ENCODE data around the gene UBP1. TPM values are rescaled to one million over a fixed set of nuclear protein-coding genes. Genes with fewer than 3 reads are reported as not detected.
"Not testable (repeated sequence)": the region's sequence is repeated elsewhere in the genome, so short reads cannot be mapped to it uniquely, and the experiment has no call there.

UBP1 gene
- total and polyA plus RNA-seq, 5 donors from 2014 or later: 9.3 to 92.9 (median 11.7) TPM

DNA sequence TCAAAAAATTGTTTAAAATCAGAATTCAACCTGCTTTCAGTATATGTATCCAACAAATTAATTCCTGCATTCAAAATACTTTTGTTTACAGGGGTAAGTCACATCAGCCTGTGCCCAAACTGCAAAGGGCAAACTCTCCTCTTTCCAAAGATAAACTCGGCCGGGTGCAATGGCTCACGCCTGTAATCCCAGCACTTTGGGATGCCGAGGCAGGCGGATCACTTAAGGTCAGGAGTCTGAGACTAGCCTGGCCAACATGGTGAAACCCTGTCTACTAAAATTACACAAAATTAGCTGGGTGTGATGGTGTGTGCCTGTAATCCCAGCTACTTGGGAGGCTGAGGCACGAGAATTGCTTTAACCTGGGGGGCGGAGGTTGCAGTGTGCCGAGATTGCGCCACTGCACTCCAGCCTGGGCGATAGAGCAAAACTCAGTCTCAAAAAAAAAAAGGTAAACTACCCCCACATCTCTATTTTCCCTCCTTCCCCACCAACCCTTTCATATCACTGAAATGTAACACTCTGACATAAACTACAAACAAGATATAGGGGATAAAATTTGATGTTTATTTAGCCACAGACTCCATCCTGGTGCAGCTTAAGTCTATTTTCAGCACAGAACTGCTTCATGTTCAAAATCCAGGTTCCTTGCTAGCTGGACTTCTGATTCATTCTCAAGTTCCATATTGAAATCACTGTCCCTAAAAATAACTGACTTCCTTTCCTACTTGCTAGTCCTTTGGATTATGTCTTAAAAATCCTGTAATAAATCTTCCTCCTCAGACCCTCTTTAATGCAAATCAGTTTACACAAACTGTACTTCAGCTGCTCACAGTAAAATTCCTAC is 15.4 kb downstream of the UBP1 start:
- peak overlapping the region in 1 of 3 donors; percentile 72 for H3K27ac Mint-ChIP-seq
- no peaks in the 10 kb centered on the region for H3K9me3 Mint-ChIP-seq
- peaks cover 28 to 50% (median 35%) of the 10 kb centered on the region in 4 donors for H3K4me1 Mint-ChIP-seq
- H3K4me3 Mint-ChIP-seq: no peak overlapping the region
- Histone ChIP-seq H3K27ac (ENCODE audit: insufficient read depth, low read length, poor library complexity, severe bottlenecking) (no peak overlapping the region), H3K9me3 (ENCODE audit: control insufficient read depth in 2 of 2, low read length in 2 of 2) (no peaks in the 10 kb centered on the region), H3K4me1 (ENCODE audit: control insufficient read depth, insufficient read depth, low read length, poor library complexity, severe bottlenecking) (peaks cover 18% of the 10 kb centered on the region), H3K36me3 (ENCODE audit: control insufficient read depth, insufficient read depth, low read length) (peaks cover 46% of the 10 kb centered on the region), H3K27me3 (ENCODE audit: control insufficient read depth, insufficient read depth, low read length) (no peaks in the 10 kb centered on the region), H3K4me3 (ENCODE audit: low read depth, low read length) (no peak overlapping the region)
- ATAC-seq (ENCODE audit: low read depth in 2 of 2): no peak
- H3K27me3 Mint-ChIP-seq: no peaks in the 10 kb centered on the region
- peaks cover 23% of the 10 kb centered on the region for H3K36me3 Mint-ChIP-seq
- DNase-seq: no peak

DNA sequence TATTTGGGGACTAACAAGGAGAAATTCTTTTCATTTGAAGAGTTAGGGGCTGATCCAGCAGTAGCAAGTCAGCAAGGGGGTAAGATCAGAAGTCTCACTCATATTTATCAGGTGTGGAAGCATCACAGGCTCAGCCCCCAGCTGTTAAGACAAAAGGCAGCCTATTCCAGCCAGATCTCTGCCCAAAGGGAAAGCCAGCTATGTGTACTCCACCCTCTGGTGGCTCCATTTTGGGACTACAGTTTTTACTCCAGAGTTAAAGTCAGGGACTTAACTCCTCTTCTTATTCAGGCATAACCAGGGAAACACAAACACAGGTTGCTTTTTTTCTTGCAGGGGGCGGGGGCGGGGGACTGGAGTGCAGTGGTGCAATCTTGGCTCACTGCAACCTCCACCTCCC is 19.2 kb downstream of the UBP1 start:
- H3K27me3 ChIP-seq (ENCODE audit: control insufficient read depth, insufficient read depth, low read length): no peaks in the 10 kb centered on the region
- H3K27ac ChIP-seq (ENCODE audit: insufficient read depth, low read length, poor library complexity, severe bottlenecking): no peak overlapping the region
- Mint-ChIP-seq H3K4me3 (no peak overlapping the region), H3K36me3 (peaks cover 38% of the 10 kb centered on the region), H3K4me1 (peaks cover 21 to 30% (median 27%) of the 10 kb centered on the region in 4 donors), H3K27ac (peak overlapping the region in 2 of 3 donors; percentile 69 to 75), H3K9me3 (peaks cover 0 to 2% (median 0%) of the 10 kb centered on the region in 7 donors), H3K27me3 (no peaks in the 10 kb centered on the region)
- peaks cover 64% of the 10 kb centered on the region for H3K36me3 ChIP-seq (ENCODE audit: control insufficient read depth, insufficient read depth, low read length)
- H3K4me3 ChIP-seq (ENCODE audit: low read depth, low read length): no peak overlapping the region
- H3K4me1 ChIP-seq (ENCODE audit: control insufficient read depth, insufficient read depth, low read length, poor library complexity, severe bottlenecking): no peaks in the 10 kb centered on the region
- no peaks in the 10 kb centered on the region for H3K9me3 ChIP-seq (ENCODE audit: control insufficient read depth in 2 of 2, low read length in 2 of 2)
- ATAC-seq (ENCODE audit: low read depth in 2 of 2) (no peak), DNase-seq (no peak)

DNA sequence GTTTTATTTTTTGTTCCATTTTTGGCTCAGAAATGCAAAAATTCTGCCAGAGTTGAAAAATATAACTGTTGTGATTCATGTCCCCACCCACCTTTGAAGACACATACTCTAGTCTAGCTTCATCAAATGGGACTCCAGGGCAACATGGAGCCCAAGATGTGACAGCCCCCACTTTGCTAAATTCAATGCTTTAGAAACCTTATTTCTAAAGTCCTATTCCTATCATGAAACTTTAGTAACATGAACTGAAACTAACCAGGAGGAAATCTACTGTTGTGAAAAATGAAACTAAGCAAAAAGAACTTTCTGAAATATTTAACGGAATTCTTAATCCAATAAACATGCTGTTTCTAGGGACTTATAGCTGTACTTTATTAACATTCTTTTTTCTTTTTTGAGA is 20.3 kb downstream of the UBP1 start:
- Mint-ChIP-seq H3K9me3 (peaks cover 0 to 2% (median 0%) of the 10 kb centered on the region in 7 donors), H3K36me3 (peaks cover 41% of the 10 kb centered on the region), H3K27me3 (no peaks in the 10 kb centered on the region), H3K27ac (peak overlapping the region in 1 of 3 donors; percentile 42), H3K4me1 (peaks cover 20 to 35% (median 28%) of the 10 kb centered on the region in 4 donors), H3K4me3 (no peak overlapping the region)
- H3K4me3 ChIP-seq (ENCODE audit: low read depth, low read length): no peak overlapping the region
- no peak overlapping the region for H3K27ac ChIP-seq (ENCODE audit: insufficient read depth, low read length, poor library complexity, severe bottlenecking)
- ATAC-seq (ENCODE audit: low read depth in 2 of 2) (no peak), DNase-seq (no peak)
- no peaks in the 10 kb centered on the region for H3K9me3 ChIP-seq (ENCODE audit: control insufficient read depth in 2 of 2, low read length in 2 of 2)
- H3K27me3 ChIP-seq (ENCODE audit: control insufficient read depth, insufficient read depth, low read length): no peaks in the 10 kb centered on the region
- H3K4me1 ChIP-seq (ENCODE audit: control insufficient read depth, insufficient read depth, low read length, poor library complexity, severe bottlenecking): no peaks in the 10 kb centered on the region
- peaks cover 65% of the 10 kb centered on the region for H3K36me3 ChIP-seq (ENCODE audit: control insufficient read depth, insufficient read depth, low read length)

DNA sequence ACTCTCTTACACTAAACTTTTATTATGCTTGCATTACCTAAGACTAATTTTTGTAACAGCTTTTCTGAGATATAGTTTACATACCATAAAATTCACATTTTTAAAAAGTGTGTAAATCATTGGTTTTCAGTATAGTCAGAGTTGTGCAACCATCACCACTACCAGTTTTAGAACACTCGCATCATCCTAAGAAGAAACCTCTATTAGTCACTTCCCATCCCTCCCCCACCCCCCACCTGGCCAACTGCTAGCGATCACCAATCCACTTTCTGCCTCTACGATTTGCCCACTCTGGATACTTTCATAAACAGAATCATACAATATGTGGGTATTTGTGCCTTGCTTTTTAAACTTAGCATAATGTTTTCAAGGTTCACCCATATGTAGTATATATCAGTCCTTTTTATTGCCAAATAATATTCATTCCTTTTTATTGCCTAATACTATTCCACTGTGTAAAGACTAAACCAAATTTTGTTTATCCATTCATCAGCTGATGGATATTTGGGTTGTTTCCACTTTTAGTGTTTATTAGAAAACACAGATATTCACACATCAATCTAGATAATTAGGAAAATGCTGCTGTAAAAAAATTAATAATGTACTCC is 23.0 kb downstream of the UBP1 start:
- Histone ChIP-seq H3K36me3 (ENCODE audit: control insufficient read depth, insufficient read depth, low read length) (peaks cover 61% of the 10 kb centered on the region), H3K4me3 (ENCODE audit: low read depth, low read length) (no peak overlapping the region), H3K27ac (ENCODE audit: insufficient read depth, low read length, poor library complexity, severe bottlenecking) (no peak overlapping the region), H3K9me3 (ENCODE audit: control insufficient read depth in 2 of 2, low read length in 2 of 2) (no peaks in the 10 kb centered on the region), H3K27me3 (ENCODE audit: control insufficient read depth, insufficient read depth, low read length) (no peaks in the 10 kb centered on the region), H3K4me1 (ENCODE audit: control insufficient read depth, insufficient read depth, low read length, poor library complexity, severe bottlenecking) (no peaks in the 10 kb centered on the region)
- Mint-ChIP-seq H3K27me3 (no peaks in the 10 kb centered on the region), H3K27ac (no peak overlapping the region), H3K36me3 (peaks cover 53% of the 10 kb centered on the region), H3K4me3 (no peak overlapping the region), H3K4me1 (peaks cover 19 to 37% (median 26%) of the 10 kb centered on the region in 4 donors), H3K9me3 (peaks cover 0 to 2% (median 0%) of the 10 kb centered on the region in 7 donors)
- ATAC-seq (ENCODE audit: low read depth in 2 of 2) (no peak), DNase-seq (no peak)

DNA sequence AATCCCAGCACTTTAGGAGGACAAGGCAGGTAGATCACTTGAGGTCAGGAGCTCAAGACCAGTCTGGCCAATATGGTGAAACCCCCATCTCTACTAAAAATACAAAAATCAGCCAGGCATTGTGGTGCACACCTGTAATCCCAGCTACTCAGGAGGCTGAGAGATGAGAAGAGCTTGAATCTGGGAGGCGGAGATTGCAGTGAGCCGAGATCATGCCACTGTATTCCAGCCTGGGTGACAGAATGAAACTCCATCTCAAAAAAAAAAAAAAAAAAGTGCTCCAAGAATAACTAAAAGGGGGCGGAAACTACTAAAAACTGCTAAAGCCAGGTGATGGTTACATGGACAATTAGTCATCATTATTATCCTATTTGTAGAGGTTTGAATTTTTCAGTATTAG is 29.4 kb downstream of the UBP1 start:
- not testable (repeated sequence) for DNase-seq; H3K9me3 Mint-ChIP-seq; H3K4me1 ChIP-seq (ENCODE audit: control insufficient read depth, insufficient read depth, low read length, poor library complexity, severe bottlenecking); ATAC-seq (ENCODE audit: low read depth in 2 of 2); H3K4me3 ChIP-seq (ENCODE audit: low read depth, low read length); H3K4me3 Mint-ChIP-seq; H3K27me3 Mint-ChIP-seq; H3K27me3 ChIP-seq (ENCODE audit: control insufficient read depth, insufficient read depth, low read length); H3K27ac ChIP-seq (ENCODE audit: insufficient read depth, low read length, poor library complexity, severe bottlenecking); H3K27ac Mint-ChIP-seq; H3K9me3 ChIP-seq (ENCODE audit: control insufficient read depth in 2 of 2, low read length in 2 of 2)
- H3K36me3 ChIP-seq (ENCODE audit: control insufficient read depth, insufficient read depth, low read length): peaks cover 82% of the 10 kb centered on the region
- peaks cover 60% of the 10 kb centered on the region for H3K36me3 Mint-ChIP-seq
- peaks cover 5 to 14% (median 9%) of the 10 kb centered on the region in 4 donors for H3K4me1 Mint-ChIP-seq

DNA sequence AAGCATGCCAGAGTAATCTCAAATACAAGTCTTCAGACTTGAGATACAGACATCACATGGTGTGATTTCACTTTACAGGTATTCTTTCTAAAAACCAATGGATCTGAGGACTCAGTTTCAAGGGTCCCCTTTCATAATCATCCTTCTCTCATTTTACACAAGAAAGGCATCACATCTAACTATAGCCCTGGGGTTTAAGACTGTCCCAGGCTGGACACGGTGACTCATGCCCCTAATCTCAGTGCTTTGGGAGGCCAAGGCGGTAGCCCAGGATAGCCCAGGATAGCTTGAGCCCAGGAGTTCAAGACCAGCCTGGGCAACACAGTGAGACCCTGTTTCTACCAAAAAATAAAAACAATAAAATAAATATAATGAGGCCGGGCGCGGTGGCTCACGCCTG is 36.4 kb downstream of the UBP1 start:
- Histone ChIP-seq H3K36me3 (ENCODE audit: control insufficient read depth, insufficient read depth, low read length) (peaks cover 78% of the 10 kb centered on the region), H3K27me3 (ENCODE audit: control insufficient read depth, insufficient read depth, low read length) (no peaks in the 10 kb centered on the region), H3K27ac (ENCODE audit: insufficient read depth, low read length, poor library complexity, severe bottlenecking) (no peak overlapping the region), H3K9me3 (ENCODE audit: control insufficient read depth in 2 of 2, low read length in 2 of 2) (no peaks in the 10 kb centered on the region), H3K4me3 (ENCODE audit: low read depth, low read length) (no peak overlapping the region), H3K4me1 (ENCODE audit: control insufficient read depth, insufficient read depth, low read length, poor library complexity, severe bottlenecking) (no peaks in the 10 kb centered on the region)
- Mint-ChIP-seq H3K4me3 (no peak overlapping the region), H3K27ac (no peak overlapping the region), H3K9me3 (no peaks in the 10 kb centered on the region), H3K27me3 (no peaks in the 10 kb centered on the region), H3K4me1 (peaks cover 0 to 10% (median 4%) of the 10 kb centered on the region in 4 donors), H3K36me3 (peaks cover 63% of the 10 kb centered on the region)
- no peak for DNase-seq
- no peak for ATAC-seq (ENCODE audit: low read depth in 2 of 2)

DNA sequence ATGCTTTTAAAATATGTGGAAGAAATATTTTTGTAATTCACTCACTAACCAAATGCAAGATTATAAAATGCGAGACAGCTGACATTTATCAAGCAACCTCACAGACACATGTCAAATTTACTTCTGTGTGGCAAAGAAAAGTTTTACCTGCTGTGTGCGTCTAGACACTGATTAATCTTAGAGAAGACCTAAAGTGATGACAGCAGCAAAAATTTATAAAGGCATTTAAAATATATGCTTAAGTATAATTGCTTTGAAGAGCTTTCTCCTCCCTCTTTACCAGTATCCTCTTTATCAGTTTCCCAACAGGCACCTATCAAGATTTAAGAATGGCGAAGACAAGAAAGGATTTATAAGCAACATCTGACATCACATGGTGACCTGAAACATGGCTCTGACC is 37.3 kb downstream of the UBP1 start:
- peaks cover 0 to 10% (median 4%) of the 10 kb centered on the region in 4 donors for H3K4me1 Mint-ChIP-seq
- no peak overlapping the region for H3K4me3 Mint-ChIP-seq
- H3K27ac Mint-ChIP-seq: no peak overlapping the region
- H3K36me3 Mint-ChIP-seq: peaks cover 62% of the 10 kb centered on the region
- no peak overlapping the region for H3K27ac ChIP-seq (ENCODE audit: insufficient read depth, low read length, poor library complexity, severe bottlenecking)
- peaks cover 78% of the 10 kb centered on the region for H3K36me3 ChIP-seq (ENCODE audit: control insufficient read depth, insufficient read depth, low read length)
- ATAC-seq (ENCODE audit: low read depth in 2 of 2) (no peak), DNase-seq (no peak)
- H3K4me3 ChIP-seq (ENCODE audit: low read depth, low read length): no peak overlapping the region
- no peaks in the 10 kb centered on the region for H3K4me1 ChIP-seq (ENCODE audit: control insufficient read depth, insufficient read depth, low read length, poor library complexity, severe bottlenecking)
- H3K9me3 ChIP-seq (ENCODE audit: control insufficient read depth in 2 of 2, low read length in 2 of 2): no peaks in the 10 kb centered on the region
- H3K9me3 Mint-ChIP-seq: no peaks in the 10 kb centered on the region
- H3K27me3 ChIP-seq (ENCODE audit: control insufficient read depth, insufficient read depth, low read length): no peaks in the 10 kb centered on the region
- no peaks in the 10 kb centered on the region for H3K27me3 Mint-ChIP-seq

All from CD4-positive, CD25-positive, alpha-beta regulatory T cell (primary cell).